Myocyte (in vitro differentiated cells): ENCODE results near the gene BAIAP2. TPM values are rescaled to one million over a fixed set of nuclear protein-coding genes. Genes with fewer than 3 reads are reported as not detected.
A peak's percentile ranks its signal among the peaks of the same experiment; 100 is the strongest.

Experiments
- DNase-seq: peaks from one replicate; pipeline ENCODE4 v3.0.0-alpha.2; 2012; ENCODE audit warnings: low read depth
- total RNA-seq: library from RNA; depleted of rRNA; stranded (reverse); fragments of >200 nt; gene quantifications from 2 replicates; pipeline ENCODE4 v1.2.3, GENCODE V29; 2014

Gene BAIAP2
- total RNA-seq, 1 donor from 2014 or later: 27.4 TPM

- DNase-seq: no peak
Observed at GRCh38 chr17:81084680-81085419, 49.9 kb downstream of the BAIAP2 start.

- no peak for DNase-seq
Observed at GRCh38 chr17:81085420-81085911, 50.5 kb downstream of the BAIAP2 start.

- DNase-seq: no peak
Observed at GRCh38 chr17:81086789-81087551, 52.0 kb downstream of the BAIAP2 start.

- DNase-seq: peak; percentile 73
Observed at GRCh38 chr17:81090361-81091136, 55.6 kb downstream of the BAIAP2 start.

GRCh38 chr17:81091154-81091553 is 56.2 kb downstream of the BAIAP2 start:
- DNase-seq: no peak

GRCh38 chr17:81091774-81092517 is 57.0 kb downstream of the BAIAP2 start:
- DNase-seq: no peak

GRCh38 chr17:81092518-81093095 is 57.7 kb downstream of the BAIAP2 start:
- DNase-seq: peak; percentile 23

- DNase-seq: no peak
Observed at GRCh38 chr17:81093619-81094508, 58.9 kb downstream of the BAIAP2 start.

GRCh38 chr17:81094509-81095382 is 59.8 kb downstream of the BAIAP2 start:
- peak; percentile 100 for DNase-seq

GRCh38 chr17:81095383-81095762 is 60.4 kb downstream of the BAIAP2 start:
- peak; percentile 95 for DNase-seq

GRCh38 chr17:81096741-81097133 is 61.8 kb downstream of the BAIAP2 start:
- no peak for DNase-seq

GRCh38 chr17:81097134-81097942 is 62.4 kb downstream of the BAIAP2 start:
- DNase-seq: peak; percentile 81

- peak; percentile 54 for DNase-seq
Observed at GRCh38 chr17:81097943-81098308, 63.0 kb downstream of the BAIAP2 start.

GRCh38 chr17:81099888-81100287 is 64.9 kb downstream of the BAIAP2 start:
- DNase-seq: no peak

GRCh38 chr17:81100668-81101067 is 65.7 kb downstream of the BAIAP2 start:
- DNase-seq: no peak

GRCh38 chr17:81101614-81102306 is 66.8 kb downstream of the BAIAP2 start:
- DNase-seq: peak; percentile 80

GRCh38 chr17:81102352-81102751 is 67.4 kb downstream of the BAIAP2 start:
- no peak for DNase-seq
